ENCODE results near the gene RAB11FIP2.
A peak's percentile ranks its signal among the peaks of the same experiment; 100 is the strongest.

RAB11FIP2 gene

DNA sequence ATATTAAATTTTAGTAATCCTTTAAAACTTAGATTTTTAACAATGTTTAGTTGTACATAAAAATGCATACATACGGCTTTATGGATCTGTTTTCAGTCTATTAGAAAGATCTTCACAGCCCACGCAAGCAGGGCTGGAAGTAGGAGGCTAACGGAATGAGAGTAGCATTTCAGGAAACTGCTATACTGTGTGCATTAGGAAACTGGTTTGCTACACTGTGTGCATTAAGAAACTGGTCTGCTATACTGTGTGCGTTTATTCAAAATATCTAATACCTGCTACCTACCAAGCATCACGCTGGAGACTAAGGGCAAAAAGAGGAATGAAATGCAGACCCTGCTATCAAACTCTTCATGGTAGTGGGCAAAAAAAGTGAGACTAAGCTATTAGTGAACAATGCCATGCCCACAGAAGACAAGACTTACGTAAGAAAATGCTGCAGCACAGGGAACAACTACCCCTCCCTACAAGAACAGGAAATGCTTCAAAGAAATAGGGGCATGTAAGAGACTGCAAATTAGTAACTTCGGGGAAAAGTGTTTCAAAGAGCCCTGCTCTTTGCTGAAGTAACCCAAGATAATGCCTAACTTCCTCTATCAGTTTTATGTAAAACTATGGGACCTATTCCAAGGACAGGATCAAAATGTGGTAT lies 11.3 kb downstream of the RAB11FIP2 start:
- DNase-seq (ENCODE audit: low read depth, low spot score) = peak; percentile 51

DNA sequence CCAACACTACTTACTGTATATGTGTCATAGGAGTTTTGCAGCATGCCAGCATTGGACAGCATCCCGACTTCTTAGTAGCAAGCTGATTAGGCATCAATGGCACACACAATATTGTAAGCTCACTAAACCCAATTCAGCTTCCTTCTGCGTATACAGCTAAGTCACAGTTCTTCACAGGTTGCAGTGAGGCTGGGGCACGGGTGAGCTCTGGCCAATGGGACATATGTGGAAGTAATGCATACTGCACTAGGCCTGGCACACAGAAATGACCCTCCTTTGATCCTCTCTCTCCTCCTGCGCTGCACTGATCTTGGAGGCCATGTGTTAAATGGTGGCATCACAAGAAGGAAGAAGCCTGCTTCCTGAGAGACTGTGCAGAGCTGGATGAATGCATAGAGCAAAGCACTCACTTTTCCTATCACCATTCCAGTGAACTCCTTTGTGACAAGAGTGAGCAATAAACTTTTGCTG lies 11.9 kb downstream of the RAB11FIP2 start:
- DNase-seq (ENCODE audit: low read depth, low spot score) = peak; percentile 55

GRCh38 chr10:118033905-118034304 lies 12.8 kb downstream of the RAB11FIP2 start:
- no peak for DNase-seq (ENCODE audit: low read depth, low spot score)

DNA sequence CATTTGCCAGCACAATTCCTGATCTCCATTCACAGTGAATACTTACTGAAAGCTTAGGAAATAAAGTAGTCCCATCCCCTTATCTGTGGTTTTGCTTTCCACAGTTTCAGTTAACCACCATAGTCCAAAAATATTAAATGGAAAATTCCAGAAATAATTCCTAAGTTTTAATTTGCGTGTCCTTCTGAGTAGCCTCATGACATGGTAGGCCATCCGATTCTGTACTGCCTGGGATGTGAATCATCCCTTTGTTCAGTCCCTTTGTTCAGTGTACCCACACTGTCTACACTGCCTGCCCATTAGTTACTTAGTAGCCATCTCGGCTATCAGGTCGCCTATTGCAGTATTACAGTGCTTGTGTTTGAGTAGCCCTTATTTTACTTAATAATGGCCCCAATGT lies 14.2 kb downstream of the RAB11FIP2 start:
- no peak for DNase-seq (ENCODE audit: low read depth, low spot score)

DNA sequence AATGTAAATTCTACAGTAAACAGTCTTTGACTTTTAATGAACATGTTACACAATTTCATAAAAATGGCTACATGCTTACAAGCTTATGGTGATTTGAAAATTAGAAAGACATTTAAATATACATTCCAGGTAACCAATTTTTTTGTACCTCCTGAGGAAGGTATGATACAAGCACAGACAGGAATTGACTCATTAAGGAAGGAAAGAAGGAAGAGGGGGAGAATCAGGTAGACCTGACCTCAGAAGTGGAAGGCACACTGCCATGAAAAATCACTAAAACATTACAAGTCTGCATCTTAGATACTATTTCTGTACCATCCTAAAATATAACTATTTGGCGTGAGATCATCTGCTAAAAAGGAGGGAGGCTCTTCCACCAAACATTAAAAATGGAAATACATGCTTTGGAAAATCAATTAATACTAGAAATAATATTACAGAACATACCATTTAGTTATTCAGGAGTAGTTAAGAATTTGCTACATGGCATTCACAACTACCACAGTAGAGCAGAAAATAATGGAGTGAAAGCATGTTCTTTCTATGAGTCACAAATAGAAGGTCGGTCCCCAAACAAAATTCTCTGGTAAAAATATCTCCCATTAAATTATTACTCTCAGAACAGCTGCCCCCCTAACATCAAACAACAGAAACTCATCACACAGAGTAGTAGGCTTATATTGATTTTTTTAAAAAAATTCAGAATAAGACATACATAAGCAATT lies 15.2 kb downstream of the RAB11FIP2 start:
- DNase-seq (ENCODE audit: low read depth, low spot score) = peak; percentile 42

DNA sequence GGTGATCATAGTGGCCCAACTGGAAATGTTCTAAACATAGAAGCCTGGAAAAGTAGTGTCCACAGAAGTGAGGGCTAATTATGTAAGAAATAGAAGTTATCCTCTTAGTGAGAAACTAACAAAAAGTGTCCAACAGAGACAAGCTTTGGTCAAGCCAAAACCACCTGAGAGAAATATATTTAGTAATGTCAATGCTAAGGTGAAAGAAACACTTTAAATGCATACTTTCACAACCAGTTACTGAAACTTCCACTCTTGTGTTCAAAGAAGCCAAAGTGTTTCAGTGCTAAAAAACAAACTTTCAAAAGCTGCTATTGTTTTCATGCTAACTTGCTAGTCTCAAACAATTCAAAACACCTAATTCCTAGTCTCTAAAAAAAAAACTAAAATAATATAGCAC lies 18.1 kb downstream of the RAB11FIP2 start:
- no peak for DNase-seq (ENCODE audit: low read depth, low spot score)

DNA sequence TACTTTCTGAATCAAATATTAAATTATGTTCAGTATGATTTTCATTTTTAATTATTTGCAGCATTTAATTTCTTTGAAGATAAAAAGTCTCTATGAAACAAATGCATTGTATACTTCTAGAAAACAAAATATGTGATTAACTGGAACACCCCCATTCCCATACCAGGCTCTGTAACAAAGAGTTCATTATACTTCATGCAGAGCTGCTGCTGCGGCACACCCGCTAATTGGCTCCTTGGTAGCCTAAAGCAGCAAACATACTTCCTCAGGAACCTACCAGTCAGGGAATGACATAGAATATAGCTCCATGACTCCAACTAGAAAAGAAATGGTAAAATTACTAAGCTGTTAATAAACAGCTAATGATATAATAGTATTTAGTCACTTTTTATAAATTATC lies 19.3 kb downstream of the RAB11FIP2 start:
- DNase-seq (ENCODE audit: low read depth, low spot score) = no peak

DNA sequence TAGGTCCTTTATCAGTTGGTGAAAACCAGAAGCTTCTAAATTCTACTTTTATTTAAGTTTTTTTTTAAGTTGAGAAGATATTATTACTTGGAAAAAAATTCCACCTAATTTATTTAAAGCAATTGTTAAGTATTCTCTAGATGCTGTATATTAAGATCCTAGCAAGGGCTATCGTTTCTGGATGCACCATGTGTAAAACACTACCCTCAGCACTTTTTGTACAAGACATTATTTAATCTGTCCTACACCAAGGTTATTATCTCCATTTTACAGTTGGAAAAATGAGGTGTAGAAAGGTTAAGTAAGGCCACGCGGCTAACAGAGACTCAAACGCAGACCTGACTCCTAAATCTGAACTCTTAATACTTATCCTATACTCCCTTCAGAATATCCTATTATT lies 19.8 kb downstream of the RAB11FIP2 start:
- no peak for DNase-seq (ENCODE audit: low read depth, low spot score)

GRCh38 chr10:118020365-118020764 lies 26.4 kb downstream of the RAB11FIP2 start:
- DNase-seq (ENCODE audit: low read depth, low spot score) = no peak

DNA sequence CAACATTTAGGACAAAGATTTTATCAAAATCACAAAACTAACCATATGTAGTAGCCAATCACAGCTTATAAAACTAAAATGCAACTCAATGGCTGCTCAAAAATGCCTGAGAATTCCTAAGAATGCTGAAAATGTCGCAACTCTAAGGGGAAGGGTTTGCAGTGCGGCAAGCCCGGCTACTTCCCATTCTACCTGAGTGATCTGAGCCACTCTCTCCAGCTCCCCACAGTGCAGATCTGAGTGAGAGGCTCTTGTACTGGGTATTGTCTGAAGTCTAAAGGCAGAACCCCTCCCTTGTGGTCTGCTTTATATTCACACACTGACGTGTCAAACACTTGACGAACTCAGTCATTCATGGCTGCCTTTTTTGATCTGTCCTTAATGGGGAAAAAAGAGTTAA lies 28.9 kb downstream of the RAB11FIP2 start:
- DNase-seq (ENCODE audit: low read depth, low spot score) = peak; percentile 73

DNA sequence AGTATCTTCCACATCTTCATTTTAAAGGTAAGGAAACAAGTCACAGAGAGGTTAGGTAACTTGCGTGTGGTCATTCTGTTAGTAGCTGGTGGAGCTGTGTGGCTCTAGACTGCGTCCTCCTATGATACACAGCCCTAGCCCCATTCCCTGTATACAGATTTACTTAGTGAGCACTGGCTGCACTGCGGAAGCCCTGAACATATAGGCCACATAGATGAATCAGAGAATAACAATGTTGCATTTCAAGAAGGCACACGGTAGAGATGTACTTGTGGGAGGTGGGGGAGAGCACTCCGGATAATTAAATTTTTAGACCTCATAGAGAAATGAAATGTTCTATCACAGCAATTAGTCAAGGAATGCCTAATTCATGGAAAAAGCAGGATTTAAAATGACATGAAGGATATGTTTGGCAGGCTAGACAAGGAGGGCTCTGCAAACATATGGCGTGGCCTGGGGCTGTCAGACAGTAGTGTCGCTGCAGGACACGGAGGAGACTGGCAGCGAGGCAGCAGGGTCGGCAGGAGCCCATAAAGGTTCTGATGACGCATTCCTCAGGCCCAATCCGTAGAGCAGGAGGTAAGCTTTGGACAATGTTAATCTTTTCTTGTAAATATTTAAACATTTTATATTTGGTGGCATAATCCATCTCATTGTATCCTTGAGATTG lies 29.5 kb downstream of the RAB11FIP2 start:
- no peak for DNase-seq (ENCODE audit: low read depth, low spot score)

DNA sequence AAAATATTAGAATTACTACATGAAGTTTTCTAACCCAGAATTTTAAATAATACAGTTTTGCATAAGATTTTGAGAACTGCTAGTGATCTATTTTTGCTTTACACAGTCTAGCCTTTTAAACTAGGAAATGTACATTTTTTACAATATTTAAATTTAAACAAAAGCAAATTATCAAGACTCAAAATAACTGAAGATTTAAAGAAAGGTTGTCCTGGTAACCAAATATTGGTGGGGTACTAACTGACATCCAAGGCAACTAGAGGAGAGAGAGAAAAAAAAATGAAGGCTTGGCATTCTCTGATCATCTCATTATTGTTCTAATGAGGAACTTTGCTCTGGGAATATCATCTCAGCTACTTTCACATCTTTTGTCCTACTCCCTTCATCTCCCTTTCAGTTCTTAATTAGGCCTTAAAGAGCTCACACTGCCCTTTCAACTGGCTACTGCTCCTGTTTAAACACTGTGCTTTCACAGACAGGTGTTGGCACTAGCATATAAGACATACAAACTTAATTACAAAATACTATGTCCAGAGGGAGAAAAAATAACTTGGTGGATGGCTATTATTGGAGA lies 33.7 kb downstream of the RAB11FIP2 start:
- DNase-seq (ENCODE audit: low read depth, low spot score) = no peak

GRCh38 chr10:118007773-118008172 lies 39.0 kb downstream of the RAB11FIP2 start:
- DNase-seq (ENCODE audit: low read depth, low spot score) = no peak

DNA sequence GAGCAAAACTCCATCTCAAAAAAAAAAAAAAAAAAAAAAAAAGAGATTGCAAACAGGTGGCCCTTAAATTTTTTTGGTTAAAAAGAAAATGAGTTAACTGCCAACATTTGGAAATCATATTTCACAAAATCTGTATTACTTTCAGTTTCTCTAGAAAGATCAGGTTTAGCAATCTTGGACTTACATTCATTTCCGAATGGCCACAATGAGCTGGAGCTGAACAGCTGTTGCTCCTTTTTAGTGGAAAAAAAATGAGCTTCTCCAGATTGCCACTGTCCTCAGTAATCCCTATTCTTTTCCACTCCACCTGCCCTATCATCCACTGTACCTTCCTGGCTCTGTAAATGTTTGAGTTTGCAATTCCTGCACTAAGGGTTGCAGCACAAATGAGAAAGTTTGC lies 43.6 kb downstream of the RAB11FIP2 start:
- no peak for DNase-seq (ENCODE audit: low read depth, low spot score)

- no peak for DNase-seq (ENCODE audit: low read depth, low spot score)
Measured at GRCh38 chr10:118002581-118002980, 44.2 kb downstream of the RAB11FIP2 start.

GRCh38 chr10:117997673-117998072 lies 49.1 kb downstream of the RAB11FIP2 start:
- no peak for DNase-seq (ENCODE audit: low read depth, low spot score)

- no peak for DNase-seq (ENCODE audit: low read depth, low spot score)
Measured at GRCh38 chr10:117996709-117997108, 50.0 kb downstream of the RAB11FIP2 start.

GRCh38 chr10:117994771-117995170 lies 52.0 kb downstream of the RAB11FIP2 start:
- DNase-seq (ENCODE audit: low read depth, low spot score) = no peak

DNA sequence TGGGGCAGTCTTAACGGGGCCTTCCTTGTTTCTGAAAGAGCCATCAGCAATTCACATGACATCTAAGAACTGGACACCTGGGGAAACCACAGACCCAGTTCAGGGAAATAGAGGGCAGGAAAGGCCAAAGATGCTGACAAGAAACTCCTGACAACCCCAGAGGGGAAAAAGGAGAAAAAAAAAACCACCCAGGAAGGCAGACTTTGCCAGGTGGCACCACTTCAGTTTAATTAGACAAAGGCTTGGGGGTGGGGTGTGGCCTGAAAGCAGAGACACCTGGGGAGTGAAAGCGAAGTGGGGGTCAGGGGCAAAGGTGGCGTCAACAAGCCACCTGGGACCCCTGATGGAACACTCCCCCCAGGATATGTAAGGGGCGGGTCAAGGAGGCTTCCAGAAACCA lies 53.6 kb downstream of the RAB11FIP2 start:
- no peak for DNase-seq (ENCODE audit: low read depth, low spot score)

DNA sequence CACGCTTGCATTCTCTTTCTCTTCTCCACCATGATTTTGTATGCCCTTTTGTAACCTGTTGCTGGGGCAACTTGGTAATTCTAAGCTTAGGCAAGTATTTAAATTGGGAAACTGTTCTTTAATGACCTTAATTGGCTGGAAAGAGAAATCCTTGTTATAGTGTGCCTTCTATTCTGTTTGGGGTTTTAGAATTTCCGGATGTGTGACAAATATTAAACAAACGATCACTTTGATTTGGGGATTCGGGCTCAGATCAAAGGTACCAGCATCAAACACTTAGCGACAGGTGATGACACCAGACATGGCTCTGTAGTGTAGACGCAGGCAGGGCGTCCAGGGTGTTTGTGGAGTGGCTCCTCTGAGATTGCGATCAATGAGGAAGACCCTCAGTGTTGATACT lies 55.0 kb downstream of the RAB11FIP2 start:
- DNase-seq (ENCODE audit: low read depth, low spot score) = no peak

DNA sequence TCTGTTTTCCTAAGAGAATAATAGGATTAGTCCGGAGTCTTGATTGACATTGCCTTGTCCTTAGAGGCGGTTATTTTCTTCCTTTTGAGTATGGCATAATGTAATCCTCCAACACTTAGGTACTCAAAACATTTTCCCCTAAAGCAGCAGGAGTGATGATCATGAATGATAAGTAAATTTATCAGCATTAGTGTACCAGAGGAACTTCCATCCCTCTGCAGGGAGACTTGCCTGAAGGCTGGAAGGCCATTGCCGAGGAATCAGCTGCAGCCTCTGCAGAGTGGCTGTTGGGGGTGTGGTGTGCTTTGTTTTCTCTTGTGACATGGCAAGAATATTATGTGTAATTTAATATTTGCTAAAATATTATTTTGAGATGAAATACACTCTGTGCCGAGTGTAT lies 56.8 kb downstream of the RAB11FIP2 start:
- no peak for DNase-seq (ENCODE audit: low read depth, low spot score)

DNA sequence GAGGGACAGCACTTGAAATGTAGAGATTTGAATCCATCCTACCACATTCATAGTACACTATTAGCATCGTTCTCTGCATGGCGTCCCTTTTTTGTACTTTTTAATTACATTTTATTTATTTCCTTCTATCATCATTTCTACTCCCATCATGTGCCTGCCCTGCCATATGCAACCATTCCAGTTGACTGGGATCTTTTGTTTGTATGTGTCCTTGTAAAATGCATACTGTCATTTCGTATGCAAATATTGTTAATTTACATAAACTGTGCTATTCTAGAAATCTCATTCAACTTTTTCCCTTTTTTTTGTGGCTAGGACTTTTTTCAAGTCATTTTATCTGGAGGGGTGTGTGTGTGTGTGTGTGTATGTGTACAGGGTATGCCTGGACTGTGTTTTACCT lies 57.9 kb downstream of the RAB11FIP2 start:
- no peak for DNase-seq (ENCODE audit: low read depth, low spot score)
